GM12801 (cell line): ENCODE data around the gene LILRA1.

Source experiments
- CTCF ChIP-seq: IDR thresholded peaks from one replicate; pipeline ENCODE4 v1.5.1; 2011; ENCODE audit warnings: control low read depth; ENCODE audit not compliant: insufficient read length; ENCODE audit errors: extremely low read depth

Gene LILRA1

GRCh38 chr19:54554896-54555295 lies 38.5 kb upstream of the LILRA1 start:
- TF ChIP-seq CTCF = no peak

GRCh38 chr19:54556194-54556593 lies 37.2 kb upstream of the LILRA1 start:
- TF ChIP-seq CTCF = no peak

- no peak for TF ChIP-seq CTCF
These were observed 35.1 kb upstream of the LILRA1 start for GRCh38 chr19:54558339-54558738.

- TF ChIP-seq CTCF = no peak
These were observed 32.5 kb upstream of the LILRA1 start for GRCh38 chr19:54560881-54561385.

- TF ChIP-seq CTCF = no peak
These were observed 31.6 kb upstream of the LILRA1 start for GRCh38 chr19:54561840-54562239.

GRCh38 chr19:54570316-54570715 lies 23.1 kb upstream of the LILRA1 start:
- TF ChIP-seq CTCF = no peak

- no peak for TF ChIP-seq CTCF
These were observed 20.6 kb upstream of the LILRA1 start for GRCh38 chr19:54572696-54573311.
